MV-4-11 (cell line): ENCODE results near the gene NR2F1-AS1.
"Not testable (repeated sequence)": the region's sequence is repeated elsewhere in the genome, so short reads cannot be mapped to it uniquely, and the experiment has no call there.

Experiments
- DNase-seq: peaks from one replicate; lab custom pipeline; 2025; lab: John Stamatoyannopoulos, UW

The NR2F1-AS1 gene

GRCh38 chr5:93576994-93577853, 3.8 kb downstream of the NR2F1-AS1 start:
- no peak for DNase-seq

- no peak for DNase-seq
These were observed 5.3 kb downstream of the NR2F1-AS1 start for GRCh38 chr5:93575461-93576414.

GRCh38 chr5:93574491-93575305, 6.3 kb downstream of the NR2F1-AS1 start:
- no peak for DNase-seq

- no peak for DNase-seq
These were observed 7.4 kb downstream of the NR2F1-AS1 start for GRCh38 chr5:93573354-93574351.

GRCh38 chr5:93572608-93573353, 8.2 kb downstream of the NR2F1-AS1 start:
- no peak for DNase-seq

GRCh38 chr5:93572101-93572607, 8.9 kb downstream of the NR2F1-AS1 start:
- DNase-seq = no peak

- no peak for DNase-seq
These were observed 9.7 kb downstream of the NR2F1-AS1 start for GRCh38 chr5:93571114-93571949.

GRCh38 chr5:93570294-93571113, 10.5 kb downstream of the NR2F1-AS1 start:
- no peak for DNase-seq

GRCh38 chr5:93569300-93570160, 11.5 kb downstream of the NR2F1-AS1 start:
- no peak for DNase-seq

- DNase-seq = no peak
These were observed 13.6 kb downstream of the NR2F1-AS1 start for GRCh38 chr5:93567424-93567823.

- DNase-seq = no peak
These were observed 14.9 kb downstream of the NR2F1-AS1 start for GRCh38 chr5:93566091-93566490.

GRCh38 chr5:93557021-93557604, 23.9 kb downstream of the NR2F1-AS1 start:
- DNase-seq = no peak

GRCh38 chr5:93549594-93549993, 31.4 kb downstream of the NR2F1-AS1 start:
- not testable (repeated sequence) for DNase-seq

GRCh38 chr5:93545872-93546271, 35.1 kb downstream of the NR2F1-AS1 start:
- no peak for DNase-seq

- DNase-seq = no peak
These were observed 48.6 kb downstream of the NR2F1-AS1 start for GRCh38 chr5:93532370-93532769.

- not testable (repeated sequence) for DNase-seq
These were observed 59.2 kb downstream of the NR2F1-AS1 start for GRCh38 chr5:93521815-93522214.
